Activated naive CD4-positive, alpha-beta T cell treated with anti-CD3 and anti-CD28 coated beads for 36 hours (primary cell): Measurements from ENCODE around the gene RIGI. TPM values are rescaled to one million over a fixed set of nuclear protein-coding genes. Genes with fewer than 3 reads are reported as not detected.

Experiments used
- CTCF ChIA-PET: fragments of 350-600 bp; sonication (Branson Sonifier 250); formaldehyde crosslinking; loops from one replicate; lab custom pipeline; 2021; ENCODE audit warnings: antibody characterized with exemption; lab: Charles Lee
- DNase-seq: peaks from one replicate; pipeline ENCODE4 v3.0.0-alpha.2; 2020
- H3K27ac Mint-ChIP-seq: one replicate; pipeline ENCODE4 v1.8.0; 2021; ENCODE audit warnings: mild to moderate bottlenecking, mixed read lengths
- H3K27me3 Mint-ChIP-seq: one replicate; pipeline ENCODE4 v1.8.0; 2021; ENCODE audit warnings: low read depth, mixed read lengths
- H3K36me3 Mint-ChIP-seq: one replicate; pipeline ENCODE4 v1.8.0; 2021; ENCODE audit warnings: low read depth, mixed read lengths
- H3K4me1 Mint-ChIP-seq: one replicate; pipeline ENCODE4 v1.8.0; 2021; ENCODE audit warnings: low read depth, mixed read lengths
- H3K4me3 Mint-ChIP-seq: one replicate; pipeline ENCODE4 v1.8.0; 2021; ENCODE audit warnings: mild to moderate bottlenecking, moderate library complexity, mixed read lengths
- H3K9me3 Mint-ChIP-seq: one replicate; pipeline ENCODE4 v1.8.0; 2021; ENCODE audit warnings: mixed read lengths
- intact Hi-C: fragments of 100-400 bp; cut with micrococcal nuclease; formaldehyde crosslinking; loops from one replicate; pipeline ENCODE4 v1.15.1; 2023
- total RNA-seq, 2 experiments: library from RNA; stranded (reverse); gene quantifications; one replicate each; pipeline ENCODE4 v1.2.3, GENCODE V29; 2021

Gene RIGI
- total RNA-seq: 1 to 10 TPM; 7.5 to 8.4 TPM

GRCh38 chr9:32526041-32526706, at the start of gene RIGI:
Gene RIGI (minus strand): TSS chr9:32526196. CDS start chr9:32526166, 30 bp downstream.
- CTCF ChIA-PET: interaction anchor here (0.7 to 2.9 kb wide), 17 partner anchors 8 to 442 kb away, joined by 3 to 33 read pairs (median 3); partner anchors contain the start of genes ACO1 and NDUFB6
- intact Hi-C loops: loop anchor here (1.0 to 5.0 kb wide), 5 partner anchors 25 to 641 kb away; partner anchors contain the start of genes ACO1 and B4GALT1
- Mint-ChIP-seq H3K27me3 (no peaks in the 10 kb centered on the region), H3K9me3 (peaks cover 10% of the 10 kb centered on the region), H3K4me1 (peaks cover 32% of the 10 kb centered on the region), H3K4me3 (peak within 1 kb of the TSS; percentile 77), H3K36me3 (peaks cover 13% of the 10 kb centered on the region), H3K27ac (peak within 1 kb of the TSS; percentile 84)
- DNase-seq: peak; percentile 90

DNA sequence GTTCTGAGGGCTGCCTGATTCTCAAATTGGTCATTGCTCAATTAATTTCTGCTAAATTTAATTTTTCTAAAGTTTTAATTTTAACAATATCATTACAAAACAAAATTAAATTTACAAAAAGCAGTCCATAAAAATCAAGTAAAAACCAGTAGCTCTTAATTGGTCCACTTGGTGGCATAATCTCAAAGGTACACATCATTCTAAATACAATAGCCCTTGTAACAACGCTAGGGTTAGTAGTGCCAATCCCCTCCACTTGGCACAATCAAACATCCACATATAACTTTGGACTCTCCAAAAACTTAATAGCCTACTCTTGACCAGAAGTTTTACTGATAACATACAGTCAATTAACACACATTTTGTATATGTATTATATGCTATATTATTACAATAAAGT, 48.9 kb upstream of the RIGI start:
- Mint-ChIP-seq H3K4me1 (peaks cover 15% of the 10 kb centered on the region), H3K27me3 (peaks cover 7% of the 10 kb centered on the region), H3K27ac (no peak overlapping the region), H3K4me3 (no peak overlapping the region), H3K36me3 (peaks cover 8% of the 10 kb centered on the region), H3K9me3 (no peaks in the 10 kb centered on the region)
- intact Hi-C loops: no loop called here
- DNase-seq: no peak
- CTCF ChIA-PET: interaction anchor here (0.6 to 4.0 kb wide), 5 partner anchors 17 to 238 kb away, joined by 3 to 90 read pairs (median 3); partner anchors contain the start of gene ACO1

GRCh38 chr9:32573821-32574220, 47.8 kb upstream of the RIGI start:
- CTCF ChIA-PET: interaction anchor here (0.6 to 4.0 kb wide), 7 partner anchors 8 to 195 kb away, joined by 3 to 90 read pairs (median 15); partner anchors contain the start of genes ACO1 and RIGI
- peak overlapping the region; percentile 92 for H3K27ac Mint-ChIP-seq
- DNase-seq: no peak

DNA sequence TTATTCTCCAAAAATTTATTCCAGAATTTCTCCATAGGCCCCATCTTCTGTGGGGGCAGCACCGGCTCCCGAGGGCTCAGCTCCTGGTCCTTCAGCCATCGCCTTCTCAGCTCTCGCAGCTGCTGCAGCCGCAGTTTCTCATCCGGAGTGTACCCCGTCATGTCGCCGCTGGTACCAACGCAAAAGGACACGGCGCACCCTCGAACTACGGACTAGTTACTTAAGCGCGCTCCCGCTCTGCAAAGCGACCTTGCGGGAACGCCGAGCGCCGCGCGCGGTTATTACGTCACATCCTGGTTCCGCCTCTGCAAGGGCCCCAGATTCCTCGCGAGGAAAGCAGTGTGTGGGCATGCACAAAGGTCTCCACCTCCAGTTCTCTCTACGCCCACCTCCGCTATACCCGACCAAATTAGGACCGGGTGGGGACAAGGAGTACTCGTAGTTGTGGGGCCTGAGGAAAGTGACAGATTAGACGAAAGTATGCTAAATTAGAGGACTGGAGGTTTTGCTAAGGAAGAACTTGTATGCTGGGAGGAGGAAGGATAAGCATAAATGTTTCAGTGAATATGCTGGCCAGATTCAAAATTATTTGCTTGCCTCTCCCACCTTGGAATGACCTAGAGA, 47.0 kb upstream of the RIGI start, which contains the start of gene NDUFB6:
TSS of gene NDUFB6 (minus strand) at position 260 of the 624 bp plus-strand sequence. CDS start at position 161, 99 bp downstream.
- peak within 1 kb of the TSS; percentile 88 for H3K4me3 Mint-ChIP-seq
- DNase-seq: peak; percentile 98
- intact Hi-C loops: loop anchor here (1.0 to 2.0 kb wide), 10 partner anchors 21 to 691 kb away; partner anchors contain the start of genes ACO1, APTX, BAG1 and DNAJA1
- peak within 1 kb of the TSS; percentile 92 for H3K27ac Mint-ChIP-seq
- no peaks in the 10 kb centered on the region for H3K9me3 Mint-ChIP-seq
- peaks cover 2% of the 10 kb centered on the region for H3K27me3 Mint-ChIP-seq
- CTCF ChIA-PET: interaction anchor here (0.6 to 4.0 kb wide), 10 partner anchors 9 to 194 kb away, joined by 3 to 90 read pairs (median 10); partner anchors contain the start of genes ACO1, RIGI, SMIM27 and TOPORS
- H3K36me3 Mint-ChIP-seq: peaks cover 12% of the 10 kb centered on the region
- peaks cover 16% of the 10 kb centered on the region for H3K4me1 Mint-ChIP-seq

More at GRCh38 chr9:32573821-32574220, 47.8 kb upstream of the RIGI start:
- H3K9me3 Mint-ChIP-seq: no peaks in the 10 kb centered on the region
- H3K4me1 Mint-ChIP-seq: peaks cover 16% of the 10 kb centered on the region
- H3K27me3 Mint-ChIP-seq: peaks cover 2% of the 10 kb centered on the region
- H3K36me3 Mint-ChIP-seq: peaks cover 8% of the 10 kb centered on the region
- H3K4me3 Mint-ChIP-seq: peak overlapping the region; percentile 88
- intact Hi-C loops: loop anchor here (1.0 to 2.0 kb wide), 6 partner anchors 141 to 690 kb away; partner anchors contain the start of genes ACO1, APTX, BAG1 and SMU1

- CTCF ChIA-PET: interaction anchor here (0.8 to 4.0 kb wide), 20 partner anchors 9 to 193 kb away, joined by 3 to 90 read pairs (median 5); partner anchors contain the start of genes ACO1, RIGI, SMIM27 and TOPORS
- no peaks in the 10 kb centered on the region for H3K9me3 Mint-ChIP-seq
- intact Hi-C loops: loop anchor here (1.0 to 2.0 kb wide), 6 partner anchors 20 to 505 kb away; partner anchors contain the start of genes DNAJA1, RIGI, SMIM27 and SMU1
- peak; percentile 88 for DNase-seq
- peak overlapping the region; percentile 88 for H3K4me3 Mint-ChIP-seq
- peaks cover 16% of the 10 kb centered on the region for H3K4me1 Mint-ChIP-seq
- peak overlapping the region; percentile 92 for H3K27ac Mint-ChIP-seq
- peaks cover 14% of the 10 kb centered on the region for H3K36me3 Mint-ChIP-seq
- H3K27me3 Mint-ChIP-seq: no peaks in the 10 kb centered on the region
Measured at GRCh38 chr9:32571969-32572899, 46.2 kb upstream of the RIGI start.

- no peak overlapping the region for H3K4me3 Mint-ChIP-seq
- no peak overlapping the region for H3K27ac Mint-ChIP-seq
- CTCF ChIA-PET: no interaction called here
- intact Hi-C loops: loop anchor here (1.0 kb wide), 1 partner anchor 11 kb away; no protein-coding TSS in a partner anchor
- H3K27me3 Mint-ChIP-seq: no peaks in the 10 kb centered on the region
- no peak for DNase-seq
- peaks cover 16% of the 10 kb centered on the region for H3K4me1 Mint-ChIP-seq
- no peaks in the 10 kb centered on the region for H3K9me3 Mint-ChIP-seq
- peaks cover 21% of the 10 kb centered on the region for H3K36me3 Mint-ChIP-seq
Measured at GRCh38 chr9:32570262-32570661, 44.3 kb upstream of the RIGI start.

DNA sequence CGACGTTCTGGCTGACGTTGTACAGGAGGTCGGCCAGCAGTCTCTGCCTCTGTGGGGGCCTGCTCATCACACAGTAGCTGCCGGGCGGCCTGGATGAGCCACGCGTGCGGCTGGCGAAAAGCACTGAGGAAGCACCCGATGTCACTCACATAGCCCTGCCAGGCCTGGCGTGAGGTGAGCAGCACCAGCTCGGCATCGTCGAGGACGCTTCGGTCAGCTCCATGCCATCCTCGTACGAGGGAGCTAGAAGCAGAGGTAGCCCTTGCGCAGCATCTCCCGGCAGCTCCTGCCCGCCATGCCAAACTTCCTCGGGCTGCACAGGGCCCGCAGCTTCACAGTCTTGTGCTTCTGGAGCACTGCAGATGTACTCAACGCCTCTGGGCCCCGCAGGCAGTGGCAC, 40.8 kb upstream of the RIGI start:
- Mint-ChIP-seq H3K4me1 (peaks cover 15% of the 10 kb centered on the region), H3K4me3 (no peak overlapping the region), H3K27ac (no peak overlapping the region), H3K9me3 (no peaks in the 10 kb centered on the region), H3K36me3 (peaks cover 18% of the 10 kb centered on the region), H3K27me3 (no peaks in the 10 kb centered on the region)
- CTCF ChIA-PET: interaction anchor here (0.5 to 1.7 kb wide), 3 partner anchors 12 to 41 kb away, joined by 3 to 8 read pairs (median 5); partner anchors contain the start of gene RIGI
- intact Hi-C loops: no loop called here
- no peak for DNase-seq

DNA sequence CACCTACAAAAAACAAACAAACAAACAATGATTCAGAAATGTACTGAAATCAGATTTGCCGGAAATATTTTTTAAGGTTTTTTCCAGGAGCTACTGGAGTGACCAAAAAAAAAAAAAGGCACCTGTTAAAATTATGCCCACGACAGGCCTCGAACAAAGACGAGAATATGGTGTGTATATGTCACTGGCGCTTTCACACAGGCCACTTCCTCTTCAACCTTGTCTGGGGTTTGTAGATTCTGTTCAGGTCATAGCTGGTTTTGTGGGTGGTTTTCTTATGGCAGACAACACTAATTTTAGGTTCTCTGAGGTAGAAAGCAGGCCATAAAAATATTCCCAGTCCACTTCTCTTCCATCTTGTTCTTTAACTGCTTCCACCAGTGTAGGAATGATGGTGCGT, 40.0 kb upstream of the RIGI start:
- intact Hi-C loops: no loop called here
- Mint-ChIP-seq H3K4me3 (no peak overlapping the region), H3K9me3 (no peaks in the 10 kb centered on the region), H3K27ac (no peak overlapping the region), H3K4me1 (peaks cover 12% of the 10 kb centered on the region), H3K36me3 (peaks cover 18% of the 10 kb centered on the region), H3K27me3 (no peaks in the 10 kb centered on the region)
- no peak for DNase-seq
- CTCF ChIA-PET: interaction anchor here (0.6 to 1.7 kb wide), 2 partner anchors 11 to 1930 kb away, joined by 3 to 5 read pairs; no protein-coding TSS in a partner anchor

GRCh38 chr9:32558408-32558934, 32.5 kb upstream of the RIGI start:
- peak overlapping the region; percentile 17 for H3K27ac Mint-ChIP-seq
- DNase-seq: no peak
- CTCF ChIA-PET: interaction anchor here (0.6 to 1.1 kb wide), 3 partner anchors 14 to 179 kb away, joined by 3 to 5 read pairs (median 3); no protein-coding TSS in a partner anchor
- no peak overlapping the region for H3K4me3 Mint-ChIP-seq
- intact Hi-C loops: loop anchor here (10.0 kb wide), 1 partner anchor 896 kb away; no protein-coding TSS in a partner anchor
- H3K9me3 Mint-ChIP-seq: no peaks in the 10 kb centered on the region
- no peaks in the 10 kb centered on the region for H3K27me3 Mint-ChIP-seq
- peaks cover 36% of the 10 kb centered on the region for H3K4me1 Mint-ChIP-seq
- H3K36me3 Mint-ChIP-seq: peaks cover 9% of the 10 kb centered on the region

DNA sequence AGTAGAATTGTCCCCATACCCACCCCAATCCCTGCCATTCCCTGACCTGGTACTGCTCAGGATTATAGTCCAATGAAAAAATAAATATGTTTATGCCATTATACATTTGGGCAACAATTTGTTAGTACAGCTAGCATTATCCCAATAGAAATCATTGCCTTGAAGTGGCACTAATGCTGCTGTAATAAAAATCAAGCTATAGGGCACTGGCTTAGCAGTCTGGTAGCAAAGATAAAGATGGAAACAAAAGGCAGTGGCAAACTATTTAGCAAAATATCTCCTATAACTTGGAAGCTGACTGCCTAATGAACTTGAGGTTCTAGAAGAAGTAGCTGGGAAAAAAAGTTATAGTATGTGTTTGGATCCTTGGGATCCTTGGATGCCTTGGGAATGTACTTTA, 28.6 kb upstream of the RIGI start:
- intact Hi-C loops: loop anchor here (10.0 kb wide), 1 partner anchor 900 kb away; no protein-coding TSS in a partner anchor
- H3K36me3 Mint-ChIP-seq: peaks cover 27% of the 10 kb centered on the region
- H3K4me1 Mint-ChIP-seq: peaks cover 41% of the 10 kb centered on the region
- H3K27ac Mint-ChIP-seq: peak overlapping the region; percentile 60
- H3K27me3 Mint-ChIP-seq: no peaks in the 10 kb centered on the region
- CTCF ChIA-PET: interaction anchor here (1.0 to 2.8 kb wide), 6 partner anchors 11 to 445 kb away, joined by 3 to 14 read pairs (median 5); no protein-coding TSS in a partner anchor
- no peaks in the 10 kb centered on the region for H3K9me3 Mint-ChIP-seq
- DNase-seq: no peak
- H3K4me3 Mint-ChIP-seq: no peak overlapping the region
